HepG2 (cell line): Measurements from ENCODE around the gene ZFAND3. TPM values are rescaled to one million over a fixed set of nuclear protein-coding genes. Genes with fewer than 3 reads are reported as not detected.

Experiments
- E2F2 ChIP-seq: sonication (generic); formaldehyde crosslinking; IDR thresholded peaks from 2 replicates; pipeline ENCODE4 v1.4.0; 2020; ENCODE audit warnings: missing genetic modification reagents, borderline replicate concordance
- HOXA9 ChIP-seq: sonication (generic); formaldehyde crosslinking; IDR thresholded peaks from 2 replicates; pipeline ENCODE4 v1.8.1; 2022; ENCODE audit warnings: missing genetic modification reagents, mild to moderate bottlenecking, moderate library complexity, borderline replicate concordance
- MXI1 ChIP-seq: IDR thresholded peaks from 3 replicates; pipeline ENCODE4 v1.6.1; 2012; ENCODE audit warnings: low read depth, low read length, inconsistent platforms, borderline replicate concordance
- MYPOP ChIP-seq: sonication (generic); formaldehyde crosslinking; IDR thresholded peaks from 2 replicates; pipeline ENCODE4 v1.8.1; 2023; ENCODE audit warnings: mild to moderate bottlenecking, moderate library complexity, missing genetic modification reagents
- NFYB ChIP-seq: sonication (generic); formaldehyde crosslinking; IDR thresholded peaks from 2 replicates; pipeline ENCODE4 v1.4.0; 2020; ENCODE audit warnings: missing genetic modification reagents
- RORA ChIP-seq: sonication (generic); formaldehyde crosslinking; IDR thresholded peaks from 2 replicates; pipeline ENCODE4 v1.5.0; 2020; ENCODE audit warnings: mild to moderate bottlenecking, missing genetic modification reagents, moderate library complexity
- WIZ ChIP-seq: sonication (generic); formaldehyde crosslinking; IDR thresholded peaks from 2 replicates; pipeline ENCODE4 v1.5.1; 2020; ENCODE audit warnings: mild to moderate bottlenecking, missing genetic modification reagents
- ZBTB44 ChIP-seq: sonication (generic); formaldehyde crosslinking; IDR thresholded peaks from 2 replicates; pipeline ENCODE4 v1.4.0; 2020; ENCODE audit warnings: missing genetic modification reagents
- ZC3H13 ChIP-seq: sonication (generic); formaldehyde crosslinking; IDR thresholded peaks from 2 replicates; pipeline ENCODE4 v1.8.1; 2023; ENCODE audit warnings: mild to moderate bottlenecking, missing genetic modification reagents, moderate library complexity
- ZNF276 ChIP-seq: sonication (generic); formaldehyde crosslinking; IDR thresholded peaks from 2 replicates; pipeline ENCODE4 v1.4.0; 2020; ENCODE audit warnings: mild to moderate bottlenecking, low read depth, missing genetic modification reagents
- ZNF317 ChIP-seq: sonication (generic); formaldehyde crosslinking; IDR thresholded peaks from 2 replicates; pipeline ENCODE4 v1.5.0; 2020; ENCODE audit warnings: mild to moderate bottlenecking, missing genetic modification reagents
- ZNF446 ChIP-seq: sonication (generic); formaldehyde crosslinking; IDR thresholded peaks from 2 replicates; pipeline ENCODE4 v1.5.0; 2020; ENCODE audit warnings: mild to moderate bottlenecking, missing genetic modification reagents
- ZNF576 ChIP-seq: sonication (generic); formaldehyde crosslinking; IDR thresholded peaks from 2 replicates; pipeline ENCODE4 v1.4.0; 2020; ENCODE audit warnings: mild to moderate bottlenecking, missing genetic modification reagents
- ZNF713 ChIP-seq: sonication (generic); formaldehyde crosslinking; IDR thresholded peaks from 2 replicates; pipeline ENCODE4 v1.4.0; 2020; ENCODE audit warnings: mild to moderate bottlenecking, missing genetic modification reagents
- ZNF737 ChIP-seq: sonication (generic); formaldehyde crosslinking; IDR thresholded peaks from 2 replicates; pipeline ENCODE4 v1.5.0; 2020; ENCODE audit warnings: missing genetic modification reagents, mild to moderate bottlenecking, borderline replicate concordance
- ZNF784 ChIP-seq: sonication (generic); formaldehyde crosslinking; IDR thresholded peaks from 2 replicates; pipeline ENCODE4 v1.5.1; 2020; ENCODE audit warnings: missing genetic modification reagents, mild to moderate bottlenecking, borderline replicate concordance
- ZNF83 ChIP-seq: sonication (generic); formaldehyde crosslinking; IDR thresholded peaks from 2 replicates; pipeline ENCODE4 v1.4.0; 2020; ENCODE audit warnings: missing genetic modification reagents, mild to moderate bottlenecking, borderline replicate concordance
- ZXDC ChIP-seq: sonication (generic); formaldehyde crosslinking; IDR thresholded peaks from 2 replicates; pipeline ENCODE4 v1.5.0; 2020; ENCODE audit warnings: mild to moderate bottlenecking, missing genetic modification reagents
- polyA plus RNA-seq, 8 experiments: library from polyadenylated mRNA; depleted of rRNA in 3 of 8; stranded (reverse) in 7 of 8; unstranded in 1 of 8; fragments of >200 nt; fragmentation: Illumina TruSeq in 4 of 8; extraction: Trizol in 4 of 8; gene quantifications; 2 replicates each; pipeline versions ENCODE4 v1.2.1 to v1.2.3, GENCODE V29; 2011 to 2016; ENCODE audit warnings: low read depth in 4 of 8, missing spikeins in 1 of 8, mixed read lengths in 1 of 8; ENCODE audit not compliant: insufficient read depth in 1 of 8
- total RNA-seq, 5 experiments: library from RNA; depleted of rRNA; stranded (reverse); fragments of >200 nt; fragmentation: Illumina TruSeq; extraction: Trizol; gene quantifications; 2 replicates each; pipeline ENCODE4 v1.2.3, GENCODE V29; 2016; ENCODE audit warnings: low read depth in 1 of 5

Gene ZFAND3
- total and polyA plus RNA-seq, 2 of the 13 experiments (the other 11 are each of a cell fraction or from before 2014, with no cell fraction given) = 16.4 to 17.1 TPM

- TF ChIP-seq ZNF276 (CRISPR knock-in tag) (no peak), ZNF446 (CRISPR knock-in tag) (0 out of 2 replicates have a peak, but pooled peaks have one; percentile 19), ZNF576 (CRISPR knock-in tag) (0 out of 2 replicates have a peak, but pooled peaks have one; percentile 28), MXI1 (peak; percentile 6; the same call in 2 of the 3 replicates), E2F2 (CRISPR knock-in tag) (no peak), ZNF713 (peak; percentile 75; the same call in 1 of the 2 replicates), ZBTB44 (CRISPR knock-in tag) (0 out of 2 replicates have a peak, but pooled peaks have one; percentile 71), ZNF317 (CRISPR knock-in tag) (no peak; the same call in 1 of the 2 replicates), ZXDC (CRISPR knock-in tag) (no peak), NFYB (CRISPR knock-in tag) (no peak; the same call in 1 of the 2 replicates), MYPOP (CRISPR knock-in tag) (no peak; the same call in 1 of the 2 replicates), HOXA9 (CRISPR knock-in tag) (no peak), ZNF737 (CRISPR knock-in tag) (no peak), ZNF784 (CRISPR knock-in tag) (no peak), ZNF83 (peak; percentile 29; the same call in 1 of the 2 replicates), WIZ (CRISPR knock-in tag) (0 out of 2 replicates have a peak, but pooled peaks have one; percentile 62), ZC3H13 (CRISPR knock-in tag) (0 out of 2 replicates have a peak, but pooled peaks have one; percentile 24), RORA (no peak)
These were observed at the start of gene ZFAND3 (continued) for GRCh38 chr6:37819177-37819801.
